DND-41 (cell line): ENCODE results near the gene MET.

Experiments
- CTCF ChIP-seq: IDR thresholded peaks from 2 replicates; pipeline ENCODE4 v1.5.1; 2012; ENCODE audit warnings: borderline replicate concordance, low read length, moderate library complexity, mild to moderate bottlenecking; ENCODE audit not compliant: poor library complexity, severe bottlenecking; ENCODE audit errors: extremely low read depth
- EZH2 ChIP-seq: IDR thresholded peaks from 3 replicates; pipeline ENCODE4 v1.6.1; 2012; ENCODE audit warnings: borderline replicate concordance, low read depth, mild to moderate bottlenecking, moderate library complexity, low read length, inconsistent platforms; ENCODE audit not compliant: severe bottlenecking

- TF ChIP-seq CTCF (no peak), EZH2 (no peak)
Observed at GRCh38 chr7:116784647-116785046, 112.7 kb downstream of the MET start.
